A673 (cell line): ENCODE measurements around the gene IFNL2.

Experiments
- CTCF ChIP-seq: fragments of 300-800, 200-600 bp; sonication (generic); conservative IDR thresholded peaks from 2 replicates; pipeline ENCODE4 v1.5.1; 2017; ENCODE audit warnings: low read depth, mild to moderate bottlenecking, antibody characterized with exemption, low read length, moderate library complexity, mixed read lengths
- EZH2 ChIP-seq: fragments of 200-600 bp; sonication (generic); IDR thresholded peaks from 2 replicates; pipeline ENCODE4 v1.6.1; 2017; ENCODE audit warnings: borderline replicate concordance, low read depth, mild to moderate bottlenecking, mixed read lengths, antibody characterized with exemption, low read length; ENCODE audit not compliant: poor library complexity, severe bottlenecking

DNA sequence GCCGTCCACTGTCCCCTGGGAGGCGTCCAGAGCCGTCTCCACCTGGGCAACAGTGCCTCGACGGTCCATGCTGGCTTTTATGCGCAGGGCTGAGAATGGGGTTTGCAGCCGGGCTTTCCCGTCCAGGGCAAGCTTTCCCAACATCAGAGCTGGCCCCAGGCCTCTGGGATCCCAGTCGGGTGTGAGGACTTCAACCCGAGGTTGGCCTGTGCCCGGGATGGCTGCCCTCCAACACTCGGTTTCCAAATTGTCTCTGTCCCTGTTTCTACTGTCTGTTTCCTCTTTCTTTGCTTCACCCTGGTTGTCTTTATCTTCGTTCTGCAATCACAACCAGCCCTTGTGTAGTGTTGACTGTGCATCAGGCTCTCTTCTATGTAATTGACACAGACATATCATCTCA lies 19.4 kb upstream of the IFNL2 start, which contains the start of gene IFNL4:
- TF ChIP-seq CTCF (no peak), EZH2 (no peak)
